Measurements from ENCODE around the gene TBC1D9B.

- TF ChIP-seq CTCF (IDR thresholded peaks at IDR 0.05; ENCODE audit: poor library complexity) = no peak
- no peak for TF ChIP-seq EZH2 (IDR thresholded peaks at IDR 0.05; ENCODE audit: borderline replicate concordance)
Observed at GRCh38 chr5:179834120-179834519, 73.6 kb downstream of the TBC1D9B start.

All from hepatocyte (in vitro differentiated cells).